Left lung (tissue), 10 donors: ENCODE results near the gene PRKCE. TPM values are rescaled to one million over a fixed set of nuclear protein-coding genes. Genes with fewer than 3 reads are reported as not detected.

Source experiments
- ATAC-seq: fragments of 200-7000 bp; cut with Tn5 transposase; one replicate; pipeline ENCODE4 v1.9.1; 2020; ENCODE audit warnings: moderate library complexity
- DNase-seq, 4 donors: peaks; one replicate each; pipeline ENCODE4 v3.0.0-alpha.2; 2013 to 2020
- H3K27ac ChIP-seq, 2 donors: fragments of 200-600 bp; sonication (generic) in 1 of 2; one replicate each; pipeline versions ENCODE4 v1.5.0 to v1.8.0; 2020 to 2021
- H3K27me3 ChIP-seq, 2 donors: fragments of 200-600 bp; sonication (generic) in 1 of 2; one replicate each; pipeline versions ENCODE4 v1.5.0 to v1.8.0; 2020 to 2021
- H3K36me3 ChIP-seq, 2 donors: fragments of 200-600 bp; sonication (generic) in 1 of 2; one replicate each; pipeline versions ENCODE4 v1.5.0 to v1.8.0; 2020 to 2021
- H3K4me1 ChIP-seq, 2 donors: fragments of 200-600 bp; one replicate each; pipeline ENCODE4 v1.8.0; 2021
- H3K4me3 ChIP-seq, 2 donors: fragments of 200-600 bp; sonication (generic) in 1 of 2; one replicate each; pipeline versions ENCODE4 v1.5.0 to v1.8.0; 2020 to 2021; ENCODE audit warnings: mild to moderate bottlenecking in 1 of 2
- H3K9me3 ChIP-seq, 2 donors: fragments of 200-600 bp; sonication (generic) in 1 of 2; one replicate each; pipeline versions ENCODE4 v1.5.0 to v1.8.0; 2020 to 2021
- intact Hi-C, 2 donors: fragments of 100-400 bp; cut with DNase I; formaldehyde crosslinking; loops; one replicate each; pipeline versions ENCODE4 v1.11.2 to v1.14.2; 2022
- polyA plus RNA-seq, 6 donors: library from polyadenylated mRNA; unstranded; fragments of 120-200 nt; gene quantifications; one replicate each; pipeline ENCODE4 v1.2.1, GENCODE V29; 2013; ENCODE audit not compliant: insufficient read length in 6 of 6
- total RNA-seq, 2 donors: library from RNA; stranded (reverse); fragmentation: NEBNext Ultra II Directional; extraction: Animal tissue kit (Norgen Biotek cat#: 25700); gene quantifications; one replicate each; pipeline ENCODE4 v1.2.1, GENCODE V29; 2021
- TF ChIP-seq, protein P1 (sequence below), 2 donors: fragments of 200-600 bp; sonication (generic) in 1 of 2; IDR thresholded peaks; one replicate each; pipeline versions ENCODE4 v1.5.0 to v1.8.0; 2021; ENCODE audit warnings: antibody characterized with exemption in 2 of 2
- donor health status: DM: no; HTN: yes; CAD: no.
- donor health status: DM: no; HTN: no; CAD: no.

Gene PRKCE
- total and polyA plus RNA-seq, 8 donors, result 12.0 to 56.9 (median 14.7) TPM

DNA sequence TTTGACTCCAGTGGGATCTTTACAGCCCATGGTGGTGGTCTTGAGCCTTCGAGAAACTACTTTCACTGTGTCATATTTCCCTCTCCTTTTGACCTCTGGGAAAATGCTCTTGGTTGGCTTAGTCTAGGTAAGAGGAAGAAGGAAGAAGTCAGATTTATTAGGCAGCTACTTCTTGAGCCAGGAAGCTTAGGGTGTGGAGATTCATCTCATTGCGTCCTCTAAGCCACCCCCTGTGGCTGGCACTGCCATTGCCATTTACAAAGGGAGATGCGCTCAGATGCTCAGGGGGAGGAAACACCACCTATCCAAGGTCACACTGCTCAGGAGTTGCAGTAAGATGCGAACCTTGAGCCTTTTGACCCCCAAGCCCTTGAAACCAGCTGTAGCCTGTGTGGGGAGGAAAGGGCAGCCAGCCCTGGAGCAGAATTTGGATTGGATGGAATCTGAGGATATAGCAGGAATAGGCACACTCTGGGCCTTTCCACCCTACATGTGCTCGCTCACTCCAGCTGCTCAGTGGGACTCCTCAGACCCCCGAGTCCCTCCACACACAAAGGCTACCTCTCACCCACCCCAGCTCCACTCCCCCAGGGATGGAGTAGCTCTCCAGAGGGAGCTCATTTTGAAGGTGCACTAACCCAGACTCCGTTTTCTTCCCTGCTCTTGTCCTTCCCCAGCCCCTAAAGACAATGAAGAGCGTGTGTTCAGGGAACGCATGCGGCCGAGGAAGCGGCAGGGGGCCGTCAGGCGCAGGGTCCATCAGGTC, 324.5 kb downstream of the PRKCE start:
- H3K4me1 ChIP-seq, result peaks cover 0 to 7% of the 10 kb centered on the region in 2 donors
- H3K27ac ChIP-seq, result no peak overlapping the region
- no peak overlapping the region for H3K4me3 ChIP-seq
- H3K36me3 ChIP-seq, result peaks cover 0 to 9% of the 10 kb centered on the region in 2 donors
- no peaks in the 10 kb centered on the region for H3K27me3 ChIP-seq
- DNase-seq (no peak), ATAC-seq (no peak)
- no peaks in the 10 kb centered on the region for H3K9me3 ChIP-seq
- intact Hi-C loops, result no loop called here
- TF ChIP-seq, protein P1, sequence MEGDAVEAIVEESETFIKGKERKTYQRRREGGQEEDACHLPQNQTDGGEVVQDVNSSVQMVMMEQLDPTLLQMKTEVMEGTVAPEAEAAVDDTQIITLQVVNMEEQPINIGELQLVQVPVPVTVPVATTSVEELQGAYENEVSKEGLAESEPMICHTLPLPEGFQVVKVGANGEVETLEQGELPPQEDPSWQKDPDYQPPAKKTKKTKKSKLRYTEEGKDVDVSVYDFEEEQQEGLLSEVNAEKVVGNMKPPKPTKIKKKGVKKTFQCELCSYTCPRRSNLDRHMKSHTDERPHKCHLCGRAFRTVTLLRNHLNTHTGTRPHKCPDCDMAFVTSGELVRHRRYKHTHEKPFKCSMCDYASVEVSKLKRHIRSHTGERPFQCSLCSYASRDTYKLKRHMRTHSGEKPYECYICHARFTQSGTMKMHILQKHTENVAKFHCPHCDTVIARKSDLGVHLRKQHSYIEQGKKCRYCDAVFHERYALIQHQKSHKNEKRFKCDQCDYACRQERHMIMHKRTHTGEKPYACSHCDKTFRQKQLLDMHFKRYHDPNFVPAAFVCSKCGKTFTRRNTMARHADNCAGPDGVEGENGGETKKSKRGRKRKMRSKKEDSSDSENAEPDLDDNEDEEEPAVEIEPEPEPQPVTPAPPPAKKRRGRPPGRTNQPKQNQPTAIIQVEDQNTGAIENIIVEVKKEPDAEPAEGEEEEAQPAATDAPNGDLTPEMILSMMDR (IDR thresholded peaks at IDR 0.05), result no peak

DNA sequence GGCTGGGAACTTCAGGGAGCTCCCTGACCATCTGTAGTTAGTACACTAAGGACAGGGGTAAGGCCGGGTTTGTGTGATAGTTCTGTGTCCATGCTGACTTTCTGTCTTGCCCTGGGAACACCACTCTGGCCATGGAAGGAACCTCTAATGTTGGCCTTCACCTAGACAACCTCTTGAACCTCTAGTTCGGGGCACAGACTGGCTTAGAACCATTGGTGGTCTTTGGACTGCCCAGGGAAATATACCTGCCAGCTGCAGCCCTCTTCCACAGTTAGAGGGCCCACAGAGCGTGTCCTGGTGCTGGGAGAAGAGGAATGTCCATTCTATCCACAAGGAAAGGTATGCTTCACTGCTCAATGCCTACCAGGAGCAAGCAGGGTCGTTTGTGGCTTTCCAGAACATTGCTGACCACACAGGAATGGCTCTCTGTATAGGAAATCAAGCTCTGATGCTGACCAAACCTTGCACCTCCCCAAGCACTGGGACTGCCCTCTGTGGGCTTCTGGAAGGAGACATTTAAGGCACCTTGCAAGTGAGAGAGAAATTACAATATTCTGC, 326.9 kb downstream of the PRKCE start:
- no peak for DNase-seq
- intact Hi-C loops, result no loop called here
- H3K36me3 ChIP-seq, result peaks cover 0 to 16% of the 10 kb centered on the region in 2 donors
- H3K4me3 ChIP-seq, result no peak overlapping the region
- TF ChIP-seq, protein P1 (IDR thresholded peaks at IDR 0.05), result no peak
- peaks cover 0 to 7% of the 10 kb centered on the region in 2 donors for H3K4me1 ChIP-seq
- ATAC-seq, result no peak
- no peak overlapping the region for H3K27ac ChIP-seq
- no peaks in the 10 kb centered on the region for H3K9me3 ChIP-seq
- no peaks in the 10 kb centered on the region for H3K27me3 ChIP-seq

DNA sequence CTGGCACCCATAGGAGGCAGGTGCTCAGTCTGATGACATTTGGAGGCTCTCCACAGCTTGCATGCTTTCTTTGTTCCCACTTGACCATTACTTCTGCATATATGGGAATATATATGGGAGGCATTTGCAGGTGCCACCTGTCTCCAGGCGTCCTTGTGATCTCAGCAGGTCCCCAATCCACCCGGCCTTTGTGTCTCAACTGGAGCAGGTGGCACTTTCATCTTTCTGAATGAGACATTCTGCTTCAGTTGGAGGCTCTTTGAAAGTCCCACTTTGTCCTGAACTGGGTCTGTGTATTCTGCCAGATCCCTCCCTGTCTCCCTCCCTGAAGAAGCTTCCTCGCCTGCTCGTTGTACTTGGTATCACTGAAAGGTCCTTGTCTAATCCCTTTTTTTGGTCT, 327.6 kb downstream of the PRKCE start:
- H3K27ac ChIP-seq, result no peak overlapping the region
- ATAC-seq (no peak), DNase-seq (no peak)
- H3K4me1 ChIP-seq, result peaks cover 0 to 7% of the 10 kb centered on the region in 2 donors
- intact Hi-C loops, result no loop called here
- H3K27me3 ChIP-seq, result no peaks in the 10 kb centered on the region
- TF ChIP-seq, protein P1 (IDR thresholded peaks at IDR 0.05), result no peak
- no peaks in the 10 kb centered on the region for H3K9me3 ChIP-seq
- H3K4me3 ChIP-seq, result no peak overlapping the region
- peaks cover 0 to 18% of the 10 kb centered on the region in 2 donors for H3K36me3 ChIP-seq

DNA sequence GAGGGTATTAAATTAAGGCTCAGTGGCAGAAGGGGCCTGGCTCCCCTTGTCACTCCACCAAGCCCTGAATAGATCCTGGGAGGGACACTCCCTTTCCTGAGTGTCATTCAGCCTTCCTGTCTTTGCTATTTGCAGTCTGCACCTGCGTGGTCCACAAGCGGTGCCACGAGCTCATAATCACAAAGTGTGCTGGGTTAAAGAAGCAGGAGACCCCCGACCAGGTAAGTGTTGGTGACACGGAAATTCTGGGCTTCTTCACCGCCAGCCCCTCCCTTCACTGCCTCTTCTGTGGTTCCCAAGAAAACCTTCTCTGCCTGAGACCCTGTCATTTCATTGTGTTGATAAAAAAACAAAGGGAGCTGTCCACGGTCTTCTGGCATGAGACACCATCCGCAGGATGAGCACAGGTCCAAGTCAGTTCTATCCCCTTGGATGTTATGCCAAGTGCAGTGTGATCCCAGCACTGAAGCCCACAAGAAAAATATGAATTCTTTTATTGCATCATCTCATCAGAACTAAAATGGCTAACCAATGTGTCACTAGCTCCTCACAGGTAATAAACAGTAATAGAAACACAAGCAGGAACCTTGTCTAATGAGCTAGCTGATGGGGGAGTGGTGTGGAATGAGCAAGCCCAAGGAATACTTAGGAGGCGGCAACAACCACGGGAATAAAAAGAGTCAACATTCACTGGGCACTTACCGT, 328.8 kb downstream of the PRKCE start:
- H3K4me1 ChIP-seq, result peaks cover 0 to 12% of the 10 kb centered on the region in 2 donors
- no peak for DNase-seq
- no peaks in the 10 kb centered on the region for H3K27me3 ChIP-seq
- intact Hi-C loops, result no loop called here
- no peaks in the 10 kb centered on the region for H3K9me3 ChIP-seq
- peaks cover 0 to 18% of the 10 kb centered on the region in 2 donors for H3K36me3 ChIP-seq
- H3K27ac ChIP-seq, result no peak overlapping the region
- no peak overlapping the region for H3K4me3 ChIP-seq
- no peak for ATAC-seq
- TF ChIP-seq, protein P1 (IDR thresholded peaks at IDR 0.05), result no peak

DNA sequence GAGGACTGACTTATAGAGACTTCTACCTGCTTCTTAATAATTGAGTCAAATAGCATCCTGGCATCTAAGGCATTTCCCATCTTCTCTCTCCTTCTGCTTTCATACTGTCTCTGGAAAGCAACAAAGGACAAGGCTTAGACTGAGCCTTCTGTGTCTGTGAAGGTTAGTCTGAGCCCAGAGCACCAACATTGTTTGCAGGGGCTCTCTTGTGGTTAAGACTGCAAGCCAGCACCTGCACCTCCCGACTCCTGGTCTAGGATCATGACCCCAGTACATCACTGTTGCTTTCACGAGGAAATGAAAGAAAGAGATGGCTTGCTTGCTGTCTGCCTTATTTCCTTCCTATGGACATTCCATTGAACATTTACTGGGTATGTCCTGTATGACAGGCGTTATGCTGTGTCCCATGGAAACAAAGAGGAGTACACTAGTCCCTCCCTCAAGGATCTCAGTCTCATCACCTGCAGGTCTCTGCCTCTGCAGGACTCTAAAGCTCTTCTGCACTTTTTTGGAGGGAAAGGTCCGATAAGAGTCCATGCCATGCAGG, 330.0 kb downstream of the PRKCE start:
- Histone ChIP-seq H3K27me3 (no peaks in the 10 kb centered on the region), H3K4me1 (peaks cover 0 to 21% of the 10 kb centered on the region in 2 donors), H3K9me3 (no peaks in the 10 kb centered on the region), H3K36me3 (peaks cover 0 to 18% of the 10 kb centered on the region in 2 donors), H3K27ac (no peak overlapping the region), H3K4me3 (no peak overlapping the region)
- TF ChIP-seq, protein P1 (IDR thresholded peaks at IDR 0.05), result no peak
- intact Hi-C loops, result no loop called here
- ATAC-seq (no peak), DNase-seq (no peak)
